SK-N-MC (cell line): ENCODE measurements around the gene GPR62.

Source experiments
- EZH2 ChIP-seq: fragments of 200-600 bp; sonication (generic); IDR thresholded peaks from one replicate; pipeline ENCODE4 v1.6.1; 2017; ENCODE audit warnings: antibody characterized with exemption
- POLR2AphosphoS5 ChIP-seq: IDR thresholded peaks from 2 replicates; pipeline ENCODE4 v1.6.1; 2012; ENCODE audit warnings: mild to moderate bottlenecking, low read depth, low read length, borderline replicate concordance

DNA sequence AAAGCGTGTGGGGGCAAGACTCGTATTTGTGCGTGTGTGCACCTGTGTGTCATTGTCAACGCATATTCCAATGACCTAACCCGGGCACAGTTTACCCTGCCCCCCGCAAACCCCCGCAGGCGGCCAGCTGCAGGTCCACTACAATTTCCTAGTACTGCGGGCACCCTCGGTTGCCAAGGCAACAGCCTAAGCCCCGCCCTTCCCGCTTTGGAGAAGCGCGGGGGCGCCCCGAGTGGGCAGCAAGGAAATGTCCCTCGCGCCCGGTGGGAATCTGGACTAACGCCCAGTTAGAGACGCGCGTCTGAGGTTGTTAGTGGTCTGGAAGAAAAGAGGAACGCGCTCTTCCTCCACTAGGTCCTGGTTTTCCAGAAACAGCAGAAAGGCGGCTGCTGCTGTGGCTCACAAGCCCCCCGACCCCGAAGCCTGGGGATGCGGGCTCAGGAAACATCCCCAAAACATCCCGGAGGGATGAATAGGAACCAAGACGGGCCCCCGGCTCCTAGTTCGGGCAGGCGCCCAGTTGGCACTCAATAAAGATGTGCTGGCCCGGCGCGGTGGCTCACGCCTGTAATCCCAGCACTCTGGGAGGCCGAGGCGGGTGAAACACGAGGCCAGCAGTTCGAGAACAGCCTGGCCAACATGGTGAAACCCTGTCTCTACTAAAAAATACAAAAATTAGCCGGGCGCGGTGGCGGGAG lies 20.8 kb downstream of the GPR62 start:
- TF ChIP-seq POLR2AphosphoS5 (no peak), EZH2 (no peak)
